DND-41 (cell line): ENCODE results near the gene CSF3.

Experiments
- ATAC-seq: fragments of 200-7000 bp; cut with Tn5 transposase; 3 replicates; pipeline ENCODE4 v1.9.1; 2021; ENCODE audit warnings: low read depth; ENCODE audit not compliant: insufficient read depth
- DNase-seq: peaks from one replicate; pipeline ENCODE4 v3.0.0-alpha.2; 2020
- H2AFZ ChIP-seq: 2 replicates; pipeline ENCODE4 v1.6.0; 2012; ENCODE audit warnings: low read depth, low read length
- H3K27ac ChIP-seq: 2 replicates; pipeline ENCODE4 v1.5.1; 2012; ENCODE audit warnings: low read length, inconsistent platforms
- H3K27me3 ChIP-seq: fragments of 200-600 bp; sonication (generic); 2 replicates; pipeline ENCODE4 v1.6.0; 2012; ENCODE audit warnings: low read length, mild to moderate bottlenecking, inconsistent platforms; ENCODE audit not compliant: insufficient read depth, poor library complexity
- H3K36me3 ChIP-seq: 2 replicates; pipeline ENCODE4 v1.5.1; 2012; ENCODE audit warnings: low read length, inconsistent platforms; ENCODE audit not compliant: insufficient read depth
- H3K4me1 ChIP-seq: 2 replicates; pipeline ENCODE4 v1.5.1; 2012; ENCODE audit warnings: mild to moderate bottlenecking, low read length; ENCODE audit not compliant: insufficient read depth
- H3K4me2 ChIP-seq: 2 replicates; pipeline ENCODE4 v1.6.0; 2012; ENCODE audit warnings: mild to moderate bottlenecking, moderate library complexity, low read length, inconsistent platforms; ENCODE audit not compliant: insufficient read depth
- H3K4me3 ChIP-seq, 2 experiments: fragments of 200-600 bp in 1 of 2; shearing (Covaris generic) in 1 of 2; 2 replicates each; pipeline ENCODE4 v1.5.1; 2012 to 2016; ENCODE audit warnings: inconsistent platforms in 2 of 2, low read length in 2 of 2, mild to moderate bottlenecking in 2 of 2, low read depth in 1 of 2, moderate library complexity in 1 of 2
- H3K79me2 ChIP-seq: 2 replicates; pipeline ENCODE4 v1.6.0; 2012; ENCODE audit warnings: low read length, inconsistent platforms; ENCODE audit not compliant: insufficient read depth
- H3K9ac ChIP-seq: 2 replicates; pipeline ENCODE4 v1.6.0; 2012; ENCODE audit warnings: low read depth, mild to moderate bottlenecking, inconsistent platforms, low read length, moderate library complexity
- H3K9me3 ChIP-seq: 2 replicates; pipeline ENCODE4 v1.5.1; 2012; ENCODE audit warnings: low read length, moderate library complexity, mild to moderate bottlenecking, inconsistent platforms; ENCODE audit not compliant: insufficient read depth, severe bottlenecking
- H4K20me1 ChIP-seq: 2 replicates; pipeline ENCODE4 v1.6.0; 2012; ENCODE audit warnings: low read length; ENCODE audit not compliant: insufficient read depth
- EZH2 ChIP-seq: IDR thresholded peaks from 3 replicates; pipeline ENCODE4 v1.6.1; 2012; ENCODE audit warnings: borderline replicate concordance, low read depth, mild to moderate bottlenecking, moderate library complexity, low read length, inconsistent platforms; ENCODE audit not compliant: severe bottlenecking
- TF ChIP-seq, protein P1 (sequence below): IDR thresholded peaks from 2 replicates; pipeline ENCODE4 v1.5.1; 2012; ENCODE audit warnings: borderline replicate concordance, low read length, moderate library complexity, mild to moderate bottlenecking; ENCODE audit not compliant: poor library complexity, severe bottlenecking; ENCODE audit errors: extremely low read depth

The CSF3 gene

DNA sequence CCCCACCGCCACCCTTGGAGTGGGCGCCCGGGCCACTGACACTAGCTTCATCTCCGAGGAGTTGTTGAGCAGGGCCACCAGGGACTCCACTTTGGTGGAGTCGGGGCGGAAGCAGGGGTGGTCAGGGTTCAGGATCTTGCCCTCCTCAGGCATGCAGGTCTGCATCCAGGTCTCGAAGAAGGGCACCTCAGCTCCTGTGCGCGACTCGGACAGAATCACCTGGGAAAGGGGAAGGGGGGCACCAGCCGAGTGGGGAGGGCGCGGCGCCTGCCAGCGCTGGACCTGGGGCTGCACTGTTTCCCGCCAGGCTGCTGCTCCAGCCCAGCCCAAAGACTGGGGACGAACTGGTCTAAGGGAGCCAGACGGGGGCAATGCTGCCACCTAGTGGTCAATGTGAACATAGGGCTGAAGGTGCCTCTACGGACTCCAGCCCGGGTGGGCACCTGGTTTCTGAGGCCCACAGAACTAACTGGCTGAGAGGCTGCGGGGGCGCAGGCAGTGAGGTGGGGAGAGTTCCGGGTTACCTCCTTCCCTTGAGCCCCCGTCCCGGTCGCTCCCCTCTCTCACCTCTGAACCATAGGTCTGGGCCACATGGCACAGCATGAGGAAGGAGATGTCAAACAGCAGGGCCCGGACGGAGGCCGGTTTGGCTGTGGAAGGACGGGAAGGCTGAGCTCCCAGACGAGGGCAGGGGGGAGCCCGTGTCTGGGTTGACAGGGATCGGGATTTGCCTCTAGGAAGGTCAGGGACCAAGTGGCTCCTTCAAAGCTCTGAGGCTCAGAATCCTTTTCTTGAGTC lies 11.8 kb downstream of the CSF3 start:
- ATAC-seq (peak; percentile 94), DNase-seq (peak; percentile 72)
- Histone ChIP-seq H3K4me1 (no peaks in the 10 kb centered on the region), H3K4me3 (no peak overlapping the region), H3K9me3 (no peaks in the 10 kb centered on the region), H3K36me3 (peaks cover 82% of the 10 kb centered on the region), H3K27ac (no peak overlapping the region; the same call in 1 of the 2 replicates), H2AFZ (no peak overlapping the region), H3K27me3 (no peaks in the 10 kb centered on the region), H3K4me2 (no peak overlapping the region), H3K9ac (no peak overlapping the region), H3K79me2 (no peaks in the 10 kb centered on the region), H4K20me1 (no peaks in the 10 kb centered on the region)
- TF ChIP-seq EZH2, result no peak
- TF ChIP-seq, protein P1, sequence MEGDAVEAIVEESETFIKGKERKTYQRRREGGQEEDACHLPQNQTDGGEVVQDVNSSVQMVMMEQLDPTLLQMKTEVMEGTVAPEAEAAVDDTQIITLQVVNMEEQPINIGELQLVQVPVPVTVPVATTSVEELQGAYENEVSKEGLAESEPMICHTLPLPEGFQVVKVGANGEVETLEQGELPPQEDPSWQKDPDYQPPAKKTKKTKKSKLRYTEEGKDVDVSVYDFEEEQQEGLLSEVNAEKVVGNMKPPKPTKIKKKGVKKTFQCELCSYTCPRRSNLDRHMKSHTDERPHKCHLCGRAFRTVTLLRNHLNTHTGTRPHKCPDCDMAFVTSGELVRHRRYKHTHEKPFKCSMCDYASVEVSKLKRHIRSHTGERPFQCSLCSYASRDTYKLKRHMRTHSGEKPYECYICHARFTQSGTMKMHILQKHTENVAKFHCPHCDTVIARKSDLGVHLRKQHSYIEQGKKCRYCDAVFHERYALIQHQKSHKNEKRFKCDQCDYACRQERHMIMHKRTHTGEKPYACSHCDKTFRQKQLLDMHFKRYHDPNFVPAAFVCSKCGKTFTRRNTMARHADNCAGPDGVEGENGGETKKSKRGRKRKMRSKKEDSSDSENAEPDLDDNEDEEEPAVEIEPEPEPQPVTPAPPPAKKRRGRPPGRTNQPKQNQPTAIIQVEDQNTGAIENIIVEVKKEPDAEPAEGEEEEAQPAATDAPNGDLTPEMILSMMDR, result peak; percentile 91

DNA sequence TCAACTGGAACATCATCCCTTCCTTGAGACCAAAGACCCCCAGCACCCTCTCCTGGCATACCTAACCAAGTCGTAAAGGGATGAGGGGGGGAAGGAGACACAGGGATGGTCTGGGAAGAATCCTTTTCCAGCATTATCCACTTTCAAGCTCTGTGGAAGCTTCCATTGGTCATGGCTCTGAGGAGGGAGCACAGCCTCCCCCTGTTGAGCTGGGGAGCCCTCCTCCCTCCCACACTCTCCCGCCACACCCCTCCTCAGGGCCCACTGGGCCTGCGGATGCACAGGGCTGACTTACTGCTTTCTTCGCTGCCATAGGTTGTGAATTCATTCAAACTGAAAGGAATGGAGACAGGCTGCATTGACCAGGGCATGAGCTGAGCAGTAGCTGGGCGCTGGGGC lies 12.4 kb downstream of the CSF3 start:
- no peak for TF ChIP-seq EZH2
- TF ChIP-seq, protein P1, result no peak
- Histone ChIP-seq H3K27me3 (no peaks in the 10 kb centered on the region), H2AFZ (no peak overlapping the region), H3K36me3 (peaks cover 82% of the 10 kb centered on the region), H3K27ac (no peak overlapping the region), H3K4me1 (no peaks in the 10 kb centered on the region), H3K9me3 (no peaks in the 10 kb centered on the region), H3K79me2 (no peaks in the 10 kb centered on the region), H3K4me2 (no peak overlapping the region), H4K20me1 (no peaks in the 10 kb centered on the region), H3K4me3 (no peak overlapping the region), H3K9ac (no peak overlapping the region)
- ATAC-seq (no peak), DNase-seq (no peak)

DNA sequence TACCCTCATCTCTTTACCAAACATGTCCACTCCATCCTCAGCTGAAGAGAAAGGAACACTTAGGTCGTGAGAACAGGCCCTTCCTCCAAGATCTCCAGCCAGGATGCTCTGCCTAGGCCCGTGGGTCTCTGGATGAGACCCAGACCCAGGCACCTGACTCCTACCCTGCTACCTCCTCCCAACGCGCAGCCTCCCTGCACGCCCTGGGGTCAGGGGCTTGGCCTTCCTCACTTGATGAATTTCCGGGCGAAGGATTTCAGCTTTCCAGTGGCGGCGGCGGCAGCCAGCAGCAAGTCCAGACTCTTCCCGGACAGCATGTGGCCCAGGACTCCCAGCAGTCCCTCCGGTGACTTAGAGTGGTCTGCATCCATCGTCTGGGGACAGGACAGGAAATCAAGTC lies 13.4 kb downstream of the CSF3 start:
- no peaks in the 10 kb centered on the region; the same call in 1 of the 2 replicates for H4K20me1 ChIP-seq
- DNase-seq, result no peak
- H3K36me3 ChIP-seq, result peaks cover 82% of the 10 kb centered on the region
- H2AFZ ChIP-seq, result no peak overlapping the region
- no peak overlapping the region for H3K27ac ChIP-seq
- no peaks in the 10 kb centered on the region for H3K4me1 ChIP-seq
- H3K4me3 ChIP-seq, result no peak overlapping the region
- ATAC-seq, result no peak
- no peak overlapping the region for H3K4me2 ChIP-seq
- H3K79me2 ChIP-seq, result no peaks in the 10 kb centered on the region
- no peaks in the 10 kb centered on the region for H3K9me3 ChIP-seq
- no peaks in the 10 kb centered on the region for H3K27me3 ChIP-seq
- no peak overlapping the region for H3K9ac ChIP-seq
- no peak for TF ChIP-seq EZH2
- TF ChIP-seq, protein P1, result no peak
